Caco-2 (cell line): Measurements from ENCODE around the gene ACTG2. TPM values are rescaled to one million over a fixed set of nuclear protein-coding genes. Genes with fewer than 3 reads are reported as not detected.

Experiments
- BruUV-seq: library from RNA; stranded (reverse); fragments of 400-500 nt; replicated peaks from 2 replicates; lab custom pipeline; 2021; lab: Mats Ljungman, UMichigan
- CTCF ChIA-PET: fragments of 300-600 bp; sonication (Branson Sonifier 250); formaldehyde crosslinking; loops from one replicate; lab custom pipeline; 2022; ENCODE audit warnings: antibody characterized with exemption; lab: Charles Lee
- POLR2A ChIA-PET: fragments of 300-600 bp; sonication (Branson Sonifier 250); formaldehyde crosslinking; loops from one replicate; lab custom pipeline; 2022; ENCODE audit warnings: antibody characterized with exemption; lab: Charles Lee
- DNase-seq, 2 experiments: peaks; one replicate each; pipeline versions ENCODE4 v3.0.0 to v3.0.0-alpha.2; 2020 to 2022
- H3K27me3 ChIP-seq: replicated peaks from 2 replicates; pipeline ENCODE4 v1.6.0; 2011; ENCODE audit warnings: low read length; ENCODE audit not compliant: control insufficient read depth, insufficient read depth
- H3K36me3 ChIP-seq: 2 replicates; pipeline ENCODE4 v1.5.1; 2011; ENCODE audit warnings: low read length; ENCODE audit not compliant: control insufficient read depth, insufficient read depth
- H3K4me1 ChIP-seq: fragments of 250-450 bp; sonication (Bioruptor Pico); 2 replicates; pipeline ENCODE4 v1.5.1; 2020; ENCODE audit warnings: mild to moderate bottlenecking
- H3K4me3 ChIP-seq: 2 replicates; pipeline ENCODE4 v1.5.1; 2011; ENCODE audit warnings: low read depth, mild to moderate bottlenecking, control low read depth, low read length
- H3K9me3 ChIP-seq: fragments of 250-450 bp; sonication (Bioruptor Pico); 2 replicates; pipeline ENCODE4 v1.5.1; 2020; ENCODE audit warnings: mild to moderate bottlenecking, moderate library complexity
- H3K27ac Mint-ChIP-seq: one replicate; pipeline ENCODE4 v1.8.0; 2022; ENCODE audit warnings: mixed read lengths; ENCODE audit not compliant: unreplicated experiment
- H3K27me3 Mint-ChIP-seq: one replicate; pipeline ENCODE4 v1.8.0; 2022; ENCODE audit warnings: mixed read lengths; ENCODE audit not compliant: insufficient read depth, unreplicated experiment
- H3K36me3 Mint-ChIP-seq: one replicate; pipeline ENCODE4 v1.8.0; 2022; ENCODE audit warnings: mild to moderate bottlenecking, mixed read lengths; ENCODE audit not compliant: insufficient read depth, unreplicated experiment
- H3K4me1 Mint-ChIP-seq: one replicate; pipeline ENCODE4 v1.8.0; 2022; ENCODE audit warnings: low read depth, mixed read lengths; ENCODE audit not compliant: unreplicated experiment
- H3K4me3 Mint-ChIP-seq: one replicate; pipeline ENCODE4 v1.8.0; 2022; ENCODE audit warnings: mild to moderate bottlenecking, moderate library complexity, mixed read lengths; ENCODE audit not compliant: unreplicated experiment
- H3K9me3 Mint-ChIP-seq: one replicate; pipeline ENCODE4 v1.8.0; 2022; ENCODE audit warnings: mixed read lengths; ENCODE audit not compliant: unreplicated experiment
- intact Hi-C: fragments of 100-400 bp; cut with micrococcal nuclease; formaldehyde crosslinking; loops from one replicate; pipeline ENCODE4 v1.10.0; 2022; ENCODE audit not compliant: unreplicated experiment
- total RNA-seq: library from RNA; stranded (reverse); gene quantifications from 2 replicates; pipeline ENCODE4 v1.2.3, GENCODE V29; 2022
- TF ChIP-seq, protein P1 (sequence below), 2 experiments: fragments of 200-600 bp in 1 of 2; IDR thresholded peaks; 1 replicate in 1 of 2; 2 replicates in 1 of 2; pipeline versions ENCODE4 v1.5.1 to v1.8.0; 2011 to 2022; ENCODE audit warnings: antibody characterized with exemption in 1 of 2, control low read depth in 1 of 2, inconsistent platforms in 1 of 2, low read depth in 1 of 2, low read length in 1 of 2, mild to moderate bottlenecking in 1 of 2, moderate library complexity in 1 of 2; ENCODE audit not compliant: insufficient read depth in 1 of 2, severe bottlenecking in 1 of 2, unreplicated experiment in 1 of 2

ACTG2 gene
- total RNA-seq, 1 experiment from 2014 or later = 2.6 TPM

DNA sequence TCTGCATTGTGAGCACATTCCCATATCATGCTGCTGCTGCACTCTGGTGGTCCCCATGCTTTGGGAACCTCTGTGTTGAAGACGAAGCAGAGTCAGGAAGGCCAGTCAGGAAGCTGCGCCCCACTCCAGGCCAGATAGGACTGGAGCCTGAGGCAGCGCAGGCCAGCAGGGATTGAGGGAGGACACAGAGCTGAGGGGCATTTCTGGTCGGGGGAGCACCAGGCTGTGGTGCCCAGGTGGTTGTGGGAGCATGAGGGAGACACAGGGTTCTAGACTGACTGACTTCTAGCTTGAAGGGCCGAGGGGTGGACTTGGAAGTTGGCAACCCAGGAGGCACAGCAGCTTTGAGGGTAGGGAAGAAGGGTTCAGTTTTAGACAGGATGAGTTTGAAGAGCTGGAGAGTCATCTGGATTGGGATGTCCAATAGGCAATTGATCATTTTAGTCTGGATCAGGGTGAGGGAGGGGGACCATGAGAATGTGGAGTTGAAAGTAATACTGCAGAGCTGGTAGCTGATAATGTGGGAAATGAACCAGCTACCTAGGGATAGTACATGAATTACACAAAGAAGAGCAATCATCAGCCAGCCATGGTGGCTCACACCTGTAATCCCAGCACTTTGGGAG is 1.4 kb upstream of the ACTG2 start:
- CTCF ChIA-PET = interaction anchor here (0.7 kb wide), 1 partner anchor 64 kb away, joined by 3 read pairs; no protein-coding TSS in a partner anchor
- Mint-ChIP-seq H3K9me3 (no peaks in the 10 kb centered on the region), H3K27me3 (peaks cover 8% of the 10 kb centered on the region), H3K36me3 (no peaks in the 10 kb centered on the region), H3K27ac (no peak overlapping the region), H3K4me3 (no peak overlapping the region), H3K4me1 (no peaks in the 10 kb centered on the region)
- Histone ChIP-seq H3K36me3 (no peaks in the 10 kb centered on the region), H3K4me3 (no peak overlapping the region), H3K9me3 (no peaks in the 10 kb centered on the region), H3K27me3 (no peaks in the 10 kb centered on the region), H3K4me1 (no peaks in the 10 kb centered on the region)
- TF ChIP-seq, protein P1, sequence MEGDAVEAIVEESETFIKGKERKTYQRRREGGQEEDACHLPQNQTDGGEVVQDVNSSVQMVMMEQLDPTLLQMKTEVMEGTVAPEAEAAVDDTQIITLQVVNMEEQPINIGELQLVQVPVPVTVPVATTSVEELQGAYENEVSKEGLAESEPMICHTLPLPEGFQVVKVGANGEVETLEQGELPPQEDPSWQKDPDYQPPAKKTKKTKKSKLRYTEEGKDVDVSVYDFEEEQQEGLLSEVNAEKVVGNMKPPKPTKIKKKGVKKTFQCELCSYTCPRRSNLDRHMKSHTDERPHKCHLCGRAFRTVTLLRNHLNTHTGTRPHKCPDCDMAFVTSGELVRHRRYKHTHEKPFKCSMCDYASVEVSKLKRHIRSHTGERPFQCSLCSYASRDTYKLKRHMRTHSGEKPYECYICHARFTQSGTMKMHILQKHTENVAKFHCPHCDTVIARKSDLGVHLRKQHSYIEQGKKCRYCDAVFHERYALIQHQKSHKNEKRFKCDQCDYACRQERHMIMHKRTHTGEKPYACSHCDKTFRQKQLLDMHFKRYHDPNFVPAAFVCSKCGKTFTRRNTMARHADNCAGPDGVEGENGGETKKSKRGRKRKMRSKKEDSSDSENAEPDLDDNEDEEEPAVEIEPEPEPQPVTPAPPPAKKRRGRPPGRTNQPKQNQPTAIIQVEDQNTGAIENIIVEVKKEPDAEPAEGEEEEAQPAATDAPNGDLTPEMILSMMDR (IDR thresholded peaks at IDR 0.05; ENCODE audit: insufficient read depth in 1 of 2, low read depth in 1 of 2, low read length in 1 of 2, severe bottlenecking in 1 of 2, unreplicated experiment in 1 of 2) = no peak
- POLR2A ChIA-PET = no interaction called here
- no peak for DNase-seq
- no TSS peak for BruUV-seq
- intact Hi-C loops = no loop called here

GRCh38 chr2:73893764-73894474 is 1.1 kb downstream of the ACTG2 start:
- Histone ChIP-seq H3K9me3 (no peaks in the 10 kb centered on the region), H3K27me3 (no peaks in the 10 kb centered on the region), H3K4me3 (no peak overlapping the region), H3K36me3 (no peaks in the 10 kb centered on the region), H3K4me1 (no peaks in the 10 kb centered on the region)
- Mint-ChIP-seq H3K4me3 (no peak overlapping the region), H3K27me3 (peaks cover 2% of the 10 kb centered on the region), H3K4me1 (no peaks in the 10 kb centered on the region), H3K27ac (peak overlapping the region; percentile 9), H3K9me3 (no peaks in the 10 kb centered on the region), H3K36me3 (no peaks in the 10 kb centered on the region)
- no TSS peak for BruUV-seq
- TF ChIP-seq, protein P1 (IDR thresholded peaks at IDR 0.05; ENCODE audit: insufficient read depth in 1 of 2, low read depth in 1 of 2, low read length in 1 of 2, severe bottlenecking in 1 of 2, unreplicated experiment in 1 of 2) = no peak
- DNase-seq = no peak
- ChIA-PET POLR2A (interaction anchor here (0.5 kb wide), 1 partner anchor 98 kb away, joined by 4 read pairs; no protein-coding TSS in a partner anchor), CTCF (no interaction called here)
- intact Hi-C loops = no loop called here

DNA sequence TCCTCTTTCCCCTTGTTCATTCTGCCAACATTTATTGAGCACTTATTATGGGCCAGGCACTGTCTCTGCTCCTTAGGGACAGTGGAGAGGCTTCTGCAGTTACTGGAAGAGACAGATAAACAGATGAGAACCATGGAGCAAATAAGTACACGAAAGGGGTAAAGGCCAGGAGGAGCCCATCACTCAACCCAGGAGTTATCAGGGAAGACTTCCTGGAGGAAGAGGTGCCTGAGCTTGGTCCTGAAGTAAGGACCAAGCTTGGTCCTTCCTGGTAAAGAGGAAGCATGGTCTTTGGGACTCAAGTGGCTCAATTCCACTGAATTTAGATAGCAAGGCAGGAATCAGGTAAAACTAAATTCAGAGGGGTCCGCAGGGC is 1.7 kb downstream of the ACTG2 start:
- intact Hi-C loops = no loop called here
- peaks cover 2% of the 10 kb centered on the region for H3K27me3 Mint-ChIP-seq
- Histone ChIP-seq H3K4me1 (no peaks in the 10 kb centered on the region), H3K36me3 (no peaks in the 10 kb centered on the region), H3K9me3 (no peaks in the 10 kb centered on the region), H3K27me3 (no peaks in the 10 kb centered on the region), H3K4me3 (no peak overlapping the region)
- TF ChIP-seq, protein P1 (IDR thresholded peaks at IDR 0.05; ENCODE audit: insufficient read depth in 1 of 2, low read depth in 1 of 2, low read length in 1 of 2, severe bottlenecking in 1 of 2, unreplicated experiment in 1 of 2) = no peak
- no peaks in the 10 kb centered on the region for H3K9me3 Mint-ChIP-seq
- H3K4me3 Mint-ChIP-seq = no peak overlapping the region
- DNase-seq = no peak
- ChIA-PET POLR2A (interaction anchor here (0.5 kb wide), 1 partner anchor 97 kb away, joined by 4 read pairs; no protein-coding TSS in a partner anchor), CTCF (interaction anchor here (0.7 kb wide), 1 partner anchor 14 kb away, joined by 3 read pairs; no protein-coding TSS in a partner anchor)
- H3K27ac Mint-ChIP-seq = peak overlapping the region; percentile 9
- H3K36me3 Mint-ChIP-seq = no peaks in the 10 kb centered on the region
- no peaks in the 10 kb centered on the region for H3K4me1 Mint-ChIP-seq
- no TSS peak for BruUV-seq
